NCI-H2227 (cell line): ENCODE results near the gene TXNRD2.

Experiments
- DNase-seq: peaks from one replicate; lab custom pipeline; 2025; ENCODE audit not compliant: unreplicated experiment; lab: John Stamatoyannopoulos, UW

The TXNRD2 gene

GRCh38 chr22:19905347-19906276 is 36.0 kb downstream of the TXNRD2 start:
- no peak for DNase-seq

GRCh38 chr22:19904935-19905334 is 36.7 kb downstream of the TXNRD2 start:
- no peak for DNase-seq

GRCh38 chr22:19904174-19904856 is 37.3 kb downstream of the TXNRD2 start:
- no peak for DNase-seq

- DNase-seq, result no peak
Observed at GRCh38 chr22:19903513-19903912, 38.1 kb downstream of the TXNRD2 start.

- peak; percentile 32 for DNase-seq
Observed at GRCh38 chr22:19903031-19903430, 38.6 kb downstream of the TXNRD2 start.

GRCh38 chr22:19902245-19902715 is 39.3 kb downstream of the TXNRD2 start:
- peak; percentile 37 for DNase-seq

- DNase-seq, result no peak
Observed at GRCh38 chr22:19901577-19902244, 39.9 kb downstream of the TXNRD2 start.

- DNase-seq, result no peak
Observed at GRCh38 chr22:19900707-19901436, 40.7 kb downstream of the TXNRD2 start.

GRCh38 chr22:19898831-19899567 is 42.6 kb downstream of the TXNRD2 start:
- no peak for DNase-seq

GRCh38 chr22:19898145-19898544 is 43.5 kb downstream of the TXNRD2 start:
- no peak for DNase-seq

- no peak for DNase-seq
Observed at GRCh38 chr22:19897726-19898125, 43.9 kb downstream of the TXNRD2 start.

GRCh38 chr22:19896665-19897355 is 44.8 kb downstream of the TXNRD2 start:
- DNase-seq, result no peak

GRCh38 chr22:19895160-19895849 is 46.3 kb downstream of the TXNRD2 start:
- DNase-seq, result no peak

GRCh38 chr22:19893363-19893762 is 48.3 kb downstream of the TXNRD2 start:
- no peak for DNase-seq

- no peak for DNase-seq
Observed at GRCh38 chr22:19892925-19893324, 48.7 kb downstream of the TXNRD2 start.

- DNase-seq, result peak; percentile 85
Observed at GRCh38 chr22:19892257-19892879, 49.2 kb downstream of the TXNRD2 start.

- DNase-seq, result peak; percentile 79
Observed at GRCh38 chr22:19891317-19892256, 50.0 kb downstream of the TXNRD2 start.
